DND-41 (cell line): ENCODE results near the gene MROH7.

Source experiments
- ATAC-seq: fragments of 200-7000 bp; cut with Tn5 transposase; 3 replicates; pipeline ENCODE4 v1.9.1; 2021; ENCODE audit warnings: low read depth; ENCODE audit not compliant: insufficient read depth
- DNase-seq: peaks from one replicate; pipeline ENCODE4 v3.0.0-alpha.2; 2020
- H2AFZ ChIP-seq: 2 replicates; pipeline ENCODE4 v1.6.0; 2012; ENCODE audit warnings: low read depth, low read length
- H3K27ac ChIP-seq: 2 replicates; pipeline ENCODE4 v1.5.1; 2012; ENCODE audit warnings: low read length, inconsistent platforms
- H3K27me3 ChIP-seq: fragments of 200-600 bp; sonication (generic); 2 replicates; pipeline ENCODE4 v1.6.0; 2012; ENCODE audit warnings: low read length, mild to moderate bottlenecking, inconsistent platforms; ENCODE audit not compliant: insufficient read depth, poor library complexity
- H3K36me3 ChIP-seq: 2 replicates; pipeline ENCODE4 v1.5.1; 2012; ENCODE audit warnings: low read length, inconsistent platforms; ENCODE audit not compliant: insufficient read depth
- H3K4me1 ChIP-seq: 2 replicates; pipeline ENCODE4 v1.5.1; 2012; ENCODE audit warnings: mild to moderate bottlenecking, low read length; ENCODE audit not compliant: insufficient read depth
- H3K4me2 ChIP-seq: 2 replicates; pipeline ENCODE4 v1.6.0; 2012; ENCODE audit warnings: mild to moderate bottlenecking, moderate library complexity, low read length, inconsistent platforms; ENCODE audit not compliant: insufficient read depth
- H3K4me3 ChIP-seq, 2 experiments: fragments of 200-600 bp in 1 of 2; shearing (Covaris generic) in 1 of 2; 2 replicates each; pipeline ENCODE4 v1.5.1; 2012 to 2016; ENCODE audit warnings: inconsistent platforms in 2 of 2, low read length in 2 of 2, mild to moderate bottlenecking in 2 of 2, low read depth in 1 of 2, moderate library complexity in 1 of 2
- H3K79me2 ChIP-seq: 2 replicates; pipeline ENCODE4 v1.6.0; 2012; ENCODE audit warnings: low read length, inconsistent platforms; ENCODE audit not compliant: insufficient read depth
- H3K9ac ChIP-seq: 2 replicates; pipeline ENCODE4 v1.6.0; 2012; ENCODE audit warnings: low read depth, mild to moderate bottlenecking, inconsistent platforms, low read length, moderate library complexity
- H3K9me3 ChIP-seq: 2 replicates; pipeline ENCODE4 v1.5.1; 2012; ENCODE audit warnings: low read length, moderate library complexity, mild to moderate bottlenecking, inconsistent platforms; ENCODE audit not compliant: insufficient read depth, severe bottlenecking
- H4K20me1 ChIP-seq: 2 replicates; pipeline ENCODE4 v1.6.0; 2012; ENCODE audit warnings: low read length; ENCODE audit not compliant: insufficient read depth
- CTCF ChIP-seq: IDR thresholded peaks from 2 replicates; pipeline ENCODE4 v1.5.1; 2012; ENCODE audit warnings: borderline replicate concordance, low read length, moderate library complexity, mild to moderate bottlenecking; ENCODE audit not compliant: poor library complexity, severe bottlenecking; ENCODE audit errors: extremely low read depth
- EZH2 ChIP-seq: IDR thresholded peaks from 3 replicates; pipeline ENCODE4 v1.6.1; 2012; ENCODE audit warnings: borderline replicate concordance, low read depth, mild to moderate bottlenecking, moderate library complexity, low read length, inconsistent platforms; ENCODE audit not compliant: severe bottlenecking

The MROH7 gene

GRCh38 chr1:54599211-54599823, 42.3 kb upstream of the MROH7 start:
- Histone ChIP-seq H3K27me3 (no peaks in the 10 kb centered on the region), H3K36me3 (no peaks in the 10 kb centered on the region), H3K27ac (no peak overlapping the region), H4K20me1 (no peaks in the 10 kb centered on the region), H3K9ac (no peak overlapping the region), H3K4me2 (no peak overlapping the region), H3K9me3 (no peaks in the 10 kb centered on the region), H2AFZ (no peak overlapping the region), H3K4me1 (peaks cover 11% of the 10 kb centered on the region), H3K79me2 (no peaks in the 10 kb centered on the region), H3K4me3 (no peak overlapping the region)
- DNase-seq (no peak), ATAC-seq (no peak)
- TF ChIP-seq CTCF (no peak), EZH2 (no peak)

- no peak overlapping the region for H2AFZ ChIP-seq
- no peaks in the 10 kb centered on the region for H3K27me3 ChIP-seq
- peaks cover 21% of the 10 kb centered on the region for H3K4me1 ChIP-seq
- no peak overlapping the region for H3K9ac ChIP-seq
- H4K20me1 ChIP-seq: no peaks in the 10 kb centered on the region
- H3K79me2 ChIP-seq: no peaks in the 10 kb centered on the region
- DNase-seq (no peak), ATAC-seq (no peak)
- H3K4me3 ChIP-seq: no peak overlapping the region
- no peaks in the 10 kb centered on the region for H3K36me3 ChIP-seq
- TF ChIP-seq EZH2: no peak
- H3K9me3 ChIP-seq: no peaks in the 10 kb centered on the region
- H3K4me2 ChIP-seq: no peak overlapping the region
- no peak overlapping the region for H3K27ac ChIP-seq
Observed at GRCh38 chr1:54600947-54601721, 40.5 kb upstream of the MROH7 start.

GRCh38 chr1:54601730-54602129, 39.9 kb upstream of the MROH7 start:
- Histone ChIP-seq H3K79me2 (no peaks in the 10 kb centered on the region), H3K4me3 (no peak overlapping the region), H4K20me1 (no peaks in the 10 kb centered on the region), H3K9me3 (no peaks in the 10 kb centered on the region), H3K27ac (no peak overlapping the region), H3K4me2 (no peak overlapping the region), H2AFZ (no peak overlapping the region), H3K27me3 (no peaks in the 10 kb centered on the region), H3K9ac (no peak overlapping the region), H3K4me1 (peaks cover 21% of the 10 kb centered on the region), H3K36me3 (no peaks in the 10 kb centered on the region)
- no peak for ATAC-seq
- no peak for TF ChIP-seq EZH2
- no peak for TF ChIP-seq CTCF
- no peak for DNase-seq

GRCh38 chr1:54602554-54602953, 39.0 kb upstream of the MROH7 start:
- H3K4me3 ChIP-seq: no peak overlapping the region
- no peaks in the 10 kb centered on the region for H3K27me3 ChIP-seq
- no peak overlapping the region for H3K9ac ChIP-seq
- no peak for DNase-seq
- no peak for ATAC-seq
- no peak overlapping the region for H3K4me2 ChIP-seq
- no peak overlapping the region for H2AFZ ChIP-seq
- no peaks in the 10 kb centered on the region for H4K20me1 ChIP-seq
- H3K27ac ChIP-seq: no peak overlapping the region
- H3K79me2 ChIP-seq: no peaks in the 10 kb centered on the region
- H3K36me3 ChIP-seq: no peaks in the 10 kb centered on the region
- no peak for TF ChIP-seq CTCF
- no peak for TF ChIP-seq EZH2
- H3K9me3 ChIP-seq: no peaks in the 10 kb centered on the region
- H3K4me1 ChIP-seq: peaks cover 21% of the 10 kb centered on the region
